DOHH2 (cell line): ENCODE data around the gene SHB.

ENCODE experiments used
- H3F3A ChIP-seq: fragments of 200-600 bp; sonication (generic), shearing (Covaris generic); 2 replicates; pipeline ENCODE4 v1.6.0; 2016; ENCODE audit warnings: antibody characterized with exemption, mild to moderate bottlenecking; ENCODE audit not compliant: control insufficient read depth, insufficient read depth
- H3K27ac ChIP-seq: fragments of 200-600 bp; sonication (generic); 2 replicates; pipeline ENCODE4 v1.5.1; 2014; ENCODE audit warnings: low read depth, mild to moderate bottlenecking, low read length, moderate library complexity
- H3K27me3 ChIP-seq: fragments of 200-600 bp; sonication (generic); 2 replicates; pipeline ENCODE4 v1.6.1; 2014; ENCODE audit warnings: mild to moderate bottlenecking, low read length, mixed read lengths; ENCODE audit not compliant: control insufficient read depth
- H3K36me3 ChIP-seq: fragments of 200-600 bp; sonication (generic); 2 replicates; pipeline ENCODE4 v1.6.1; 2014; ENCODE audit warnings: mild to moderate bottlenecking, low read length, moderate library complexity, mixed read lengths; ENCODE audit not compliant: control insufficient read depth
- H3K4me1 ChIP-seq: fragments of 200-600 bp; sonication (generic); 2 replicates; pipeline ENCODE4 v1.6.1; 2014; ENCODE audit warnings: mild to moderate bottlenecking, low read length, mixed read lengths; ENCODE audit not compliant: control insufficient read depth
- H3K4me2 ChIP-seq: fragments of 200-600 bp; sonication (generic); 2 replicates; pipeline ENCODE4 v1.6.0; 2014; ENCODE audit warnings: mild to moderate bottlenecking, low read length, moderate library complexity
- H3K4me3 ChIP-seq: fragments of 200-600 bp; sonication (generic); 2 replicates; pipeline ENCODE4 v1.5.1; 2014; ENCODE audit warnings: mild to moderate bottlenecking, low read length, mixed read lengths
- H3K79me2 ChIP-seq: fragments of 200-600 bp; sonication (generic); 2 replicates; pipeline ENCODE4 v1.6.1; 2014; ENCODE audit warnings: mild to moderate bottlenecking, low read length, mixed read lengths; ENCODE audit not compliant: control insufficient read depth
- H3K9me2 ChIP-seq: fragments of 200-600 bp; sonication (generic); replicated peaks from 2 replicates; pipeline ENCODE4 v1.6.1; 2014; ENCODE audit warnings: mild to moderate bottlenecking, low read length, mixed read lengths; ENCODE audit not compliant: control insufficient read depth
- H3K9me3 ChIP-seq: fragments of 200-600 bp; sonication (generic); 2 replicates; pipeline ENCODE4 v1.6.1; 2014; ENCODE audit warnings: antibody characterized with exemption, low read length, mixed read lengths; ENCODE audit not compliant: control insufficient read depth, insufficient read depth
- H4K20me1 ChIP-seq: fragments of 200-600 bp; sonication (generic); 2 replicates; pipeline ENCODE4 v1.6.0; 2014; ENCODE audit warnings: low read depth, mild to moderate bottlenecking, antibody characterized with exemption, low read length, moderate library complexity; ENCODE audit not compliant: control insufficient read depth, insufficient read depth
- EZH2phosphoT487 ChIP-seq: fragments of 200-600 bp; sonication (generic); IDR thresholded peaks from 2 replicates; pipeline ENCODE4 v1.6.1; 2017; ENCODE audit warnings: borderline replicate concordance, mild to moderate bottlenecking, antibody characterized with exemption, low read length, moderate library complexity, mixed read lengths
- TF ChIP-seq, protein P1 (sequence below): fragments of 200-600 bp; sonication (generic); IDR thresholded peaks from one replicate; pipeline ENCODE4 v1.5.1; 2014; ENCODE audit warnings: antibody characterized with exemption, mild to moderate bottlenecking, low read depth, low read length; ENCODE audit not compliant: poor library complexity, severe bottlenecking

SHB gene

GRCh38 chr9:38025166-38025565 is 43.9 kb downstream of the SHB start:
- no peaks in the 10 kb centered on the region for H3K9me2 ChIP-seq
- H4K20me1 ChIP-seq: no peaks in the 10 kb centered on the region
- no peak overlapping the region for H3K27ac ChIP-seq
- no peak overlapping the region for H3K4me2 ChIP-seq
- no peaks in the 10 kb centered on the region for H3F3A ChIP-seq
- H3K4me3 ChIP-seq: no peak overlapping the region
- no peaks in the 10 kb centered on the region for H3K4me1 ChIP-seq
- H3K27me3 ChIP-seq: no peaks in the 10 kb centered on the region
- no peaks in the 10 kb centered on the region for H3K36me3 ChIP-seq
- no peaks in the 10 kb centered on the region for H3K79me2 ChIP-seq
- TF ChIP-seq, protein P1, sequence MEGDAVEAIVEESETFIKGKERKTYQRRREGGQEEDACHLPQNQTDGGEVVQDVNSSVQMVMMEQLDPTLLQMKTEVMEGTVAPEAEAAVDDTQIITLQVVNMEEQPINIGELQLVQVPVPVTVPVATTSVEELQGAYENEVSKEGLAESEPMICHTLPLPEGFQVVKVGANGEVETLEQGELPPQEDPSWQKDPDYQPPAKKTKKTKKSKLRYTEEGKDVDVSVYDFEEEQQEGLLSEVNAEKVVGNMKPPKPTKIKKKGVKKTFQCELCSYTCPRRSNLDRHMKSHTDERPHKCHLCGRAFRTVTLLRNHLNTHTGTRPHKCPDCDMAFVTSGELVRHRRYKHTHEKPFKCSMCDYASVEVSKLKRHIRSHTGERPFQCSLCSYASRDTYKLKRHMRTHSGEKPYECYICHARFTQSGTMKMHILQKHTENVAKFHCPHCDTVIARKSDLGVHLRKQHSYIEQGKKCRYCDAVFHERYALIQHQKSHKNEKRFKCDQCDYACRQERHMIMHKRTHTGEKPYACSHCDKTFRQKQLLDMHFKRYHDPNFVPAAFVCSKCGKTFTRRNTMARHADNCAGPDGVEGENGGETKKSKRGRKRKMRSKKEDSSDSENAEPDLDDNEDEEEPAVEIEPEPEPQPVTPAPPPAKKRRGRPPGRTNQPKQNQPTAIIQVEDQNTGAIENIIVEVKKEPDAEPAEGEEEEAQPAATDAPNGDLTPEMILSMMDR: no peak
- TF ChIP-seq EZH2phosphoT487: no peak
- no peaks in the 10 kb centered on the region for H3K9me3 ChIP-seq

- H3K4me1 ChIP-seq: no peaks in the 10 kb centered on the region
- no peaks in the 10 kb centered on the region for H3K36me3 ChIP-seq
- H3F3A ChIP-seq: no peaks in the 10 kb centered on the region
- H3K4me2 ChIP-seq: no peak overlapping the region
- no peaks in the 10 kb centered on the region for H3K79me2 ChIP-seq
- no peak overlapping the region for H3K27ac ChIP-seq
- no peaks in the 10 kb centered on the region for H3K9me3 ChIP-seq
- no peaks in the 10 kb centered on the region; the same call in 1 of the 2 replicates for H3K27me3 ChIP-seq
- TF ChIP-seq EZH2phosphoT487: no peak
- TF ChIP-seq, protein P1: no peak
- no peaks in the 10 kb centered on the region for H3K9me2 ChIP-seq
- no peak overlapping the region for H3K4me3 ChIP-seq
- no peaks in the 10 kb centered on the region for H4K20me1 ChIP-seq
Observed at GRCh38 chr9:38024036-38024681, 44.9 kb downstream of the SHB start.

DNA sequence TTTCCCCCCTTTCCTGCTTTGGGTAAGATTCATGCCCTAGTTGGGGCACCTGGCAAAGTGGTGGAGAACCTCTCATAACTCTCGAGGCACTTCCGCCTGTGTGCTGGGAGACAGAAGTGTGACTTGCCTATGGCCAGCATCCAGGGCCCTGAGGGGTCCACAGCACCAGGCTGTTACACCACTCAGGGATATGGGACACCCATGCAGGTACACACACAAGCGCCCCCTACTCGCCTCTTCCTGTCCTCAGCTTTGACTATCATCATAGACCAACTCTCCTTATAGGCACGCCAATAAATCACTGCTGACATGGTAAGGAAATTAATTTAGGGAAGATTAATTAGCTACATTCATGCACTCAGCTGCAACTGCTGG is 45.4 kb downstream of the SHB start:
- H3K79me2 ChIP-seq: no peaks in the 10 kb centered on the region
- H3K4me1 ChIP-seq: no peaks in the 10 kb centered on the region
- H4K20me1 ChIP-seq: no peaks in the 10 kb centered on the region
- no peaks in the 10 kb centered on the region for H3K9me2 ChIP-seq
- no peak overlapping the region for H3K4me3 ChIP-seq
- H3K4me2 ChIP-seq: no peak overlapping the region
- TF ChIP-seq EZH2phosphoT487: no peak
- TF ChIP-seq, protein P1: no peak
- H3K27ac ChIP-seq: no peak overlapping the region
- no peaks in the 10 kb centered on the region for H3K36me3 ChIP-seq
- no peaks in the 10 kb centered on the region for H3K9me3 ChIP-seq
- H3K27me3 ChIP-seq: peaks cover 4% of the 10 kb centered on the region
- no peaks in the 10 kb centered on the region for H3F3A ChIP-seq
